HG02970 (cell line): ENCODE measurements around the gene TLCD3B.
"Not testable (repeated sequence)": the region's sequence is repeated elsewhere in the genome, so short reads cannot be mapped to it uniquely, and the experiment has no call there.

Experiments used
- ATAC-seq: cut with Tn5 transposase; IDR thresholded peaks from one replicate; pipeline ENCODE4 v1.9.1; 2021; ENCODE audit warnings: mild to moderate bottlenecking, moderate library complexity, moderate number of reproducible peaks; ENCODE audit not compliant: unreplicated experiment, low FRiP score

TLCD3B gene

GRCh38 chr16:30027588-30028437 lies 3.3 kb downstream of the TLCD3B start:
- no peak for ATAC-seq

DNA sequence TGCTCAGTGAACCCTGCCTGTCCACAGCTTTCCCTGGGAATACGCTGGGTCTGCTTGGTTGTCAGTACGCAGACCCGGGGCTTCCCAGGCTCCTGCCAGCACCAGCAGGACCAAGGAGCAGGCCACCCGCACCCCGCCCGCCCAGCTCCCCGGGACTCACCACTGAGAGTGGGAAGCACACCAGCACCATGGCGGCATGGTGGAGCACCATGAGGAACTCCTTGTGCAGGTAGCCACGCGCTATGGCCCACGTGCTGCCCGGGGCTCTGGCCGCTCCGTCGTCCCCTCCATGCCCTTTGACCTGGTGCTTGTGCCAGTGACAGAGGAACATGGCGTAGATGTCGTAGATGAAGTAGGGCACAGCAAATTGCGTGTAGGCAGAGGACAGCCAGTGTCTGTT lies 4.6 kb downstream of the TLCD3B start:
- no peak for ATAC-seq

GRCh38 chr16:30025574-30025973 lies 5.5 kb downstream of the TLCD3B start:
- ATAC-seq, result no peak

GRCh38 chr16:30025156-30025555 lies 5.9 kb downstream of the TLCD3B start:
- no peak for ATAC-seq

GRCh38 chr16:30024451-30024850 lies 6.6 kb downstream of the TLCD3B start:
- no peak for ATAC-seq

DNA sequence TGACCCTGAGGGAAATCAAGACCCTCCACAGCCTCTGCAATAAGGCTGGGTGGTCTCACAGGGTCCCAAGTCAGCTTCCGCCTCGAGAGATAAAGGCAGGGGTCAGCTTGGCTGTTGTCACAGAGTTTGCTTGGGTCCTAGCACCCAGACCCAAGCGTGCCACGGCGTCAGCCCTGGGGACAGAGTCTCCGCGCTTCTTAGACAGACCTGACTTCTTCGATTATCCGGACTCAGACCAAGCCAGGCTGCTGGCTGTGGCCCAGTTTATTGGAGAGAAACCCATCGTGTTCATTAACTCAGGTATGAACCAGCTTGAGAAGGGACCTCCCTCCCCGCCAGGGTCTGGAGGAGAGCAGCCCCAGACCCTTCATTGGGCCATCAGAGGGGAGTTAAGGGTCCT lies 7.5 kb downstream of the TLCD3B start:
- ATAC-seq, result no peak

GRCh38 chr16:30022887-30023286 lies 8.2 kb downstream of the TLCD3B start, which contains the start of gene C16orf92:
TSS of gene C16orf92 (plus strand) at chr16:30023198. CDS start at chr16:30023341, 143 bp downstream.
- no peak for ATAC-seq

DNA sequence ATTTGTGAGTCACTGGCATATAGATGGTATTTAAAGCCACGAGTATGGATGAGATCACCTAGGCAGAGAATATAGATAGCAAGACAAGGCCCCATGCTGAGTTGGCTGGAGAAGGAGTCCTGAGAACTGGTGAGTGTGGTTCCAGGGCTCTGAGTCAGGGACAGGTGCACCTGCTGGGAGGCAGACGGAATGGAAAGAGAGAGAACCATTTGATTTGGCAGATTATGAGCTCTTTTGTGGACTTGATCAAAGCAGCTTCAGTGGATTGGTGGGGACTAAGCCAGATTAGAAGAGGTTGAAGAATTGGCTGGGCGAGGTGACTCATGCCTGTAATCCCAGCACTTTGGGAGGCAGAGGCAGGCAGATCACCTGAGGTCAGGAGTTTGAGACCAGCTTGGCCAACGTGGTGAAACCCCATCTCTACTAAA lies 12.3 kb downstream of the TLCD3B start:
- no peak for ATAC-seq

- ATAC-seq, result not testable (repeated sequence)
These were observed 13.1 kb downstream of the TLCD3B start for GRCh38 chr16:30017937-30018336.

DNA sequence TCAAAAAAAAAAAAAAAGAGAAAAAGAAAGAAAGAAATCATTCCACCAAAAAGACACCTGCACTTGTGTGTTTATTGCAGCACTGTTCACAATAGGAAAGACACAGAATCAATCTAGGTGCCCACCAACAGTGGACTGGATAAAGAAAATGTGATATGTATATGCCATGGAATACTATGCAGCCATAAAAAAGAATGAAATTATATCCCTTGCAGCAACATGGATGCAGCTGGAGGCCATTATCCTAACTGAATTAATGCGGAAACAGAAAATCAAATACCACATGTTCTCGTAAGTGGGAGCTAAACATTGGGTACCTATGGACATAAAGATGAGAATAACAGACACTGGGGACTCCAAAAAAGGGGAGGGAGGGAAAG lies 13.8 kb downstream of the TLCD3B start:
- no peak for ATAC-seq

DNA sequence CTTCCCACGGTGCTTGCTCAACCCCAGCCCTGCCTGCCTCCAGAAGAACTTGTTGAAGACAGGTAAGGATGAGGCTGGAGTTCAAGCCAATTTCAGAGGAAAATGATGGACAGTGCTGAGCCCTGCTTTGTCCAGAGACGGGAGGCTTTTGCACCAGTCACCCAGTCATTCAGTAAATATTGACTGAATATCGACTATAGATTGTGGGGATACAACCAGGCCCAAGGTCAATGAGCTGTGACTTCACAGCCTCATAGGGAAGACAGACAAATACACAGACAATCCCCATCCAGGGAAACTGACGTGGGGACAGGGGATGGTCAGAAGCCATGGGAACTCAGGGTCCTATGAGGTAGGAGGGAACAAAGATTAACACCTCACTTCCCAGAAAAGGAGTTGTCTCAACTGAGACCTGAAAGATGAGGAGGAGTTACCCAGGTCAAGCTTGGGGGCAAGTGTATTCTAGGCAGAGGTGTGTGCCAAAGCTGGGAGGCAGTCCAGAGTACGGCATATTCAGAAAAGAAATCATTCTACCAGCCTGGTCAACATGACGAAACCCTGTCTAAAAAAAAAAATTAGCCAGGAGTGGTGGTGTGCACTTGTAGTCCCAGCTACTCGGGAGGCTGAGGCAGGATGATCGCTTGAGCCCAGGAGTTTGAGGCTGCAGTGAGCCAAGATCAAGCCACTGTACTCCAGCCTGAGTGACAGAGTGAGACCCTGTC lies 14.4 kb downstream of the TLCD3B start:
- ATAC-seq, result no peak

GRCh38 chr16:30015450-30015849 lies 15.6 kb downstream of the TLCD3B start:
- not testable (repeated sequence) for ATAC-seq

DNA sequence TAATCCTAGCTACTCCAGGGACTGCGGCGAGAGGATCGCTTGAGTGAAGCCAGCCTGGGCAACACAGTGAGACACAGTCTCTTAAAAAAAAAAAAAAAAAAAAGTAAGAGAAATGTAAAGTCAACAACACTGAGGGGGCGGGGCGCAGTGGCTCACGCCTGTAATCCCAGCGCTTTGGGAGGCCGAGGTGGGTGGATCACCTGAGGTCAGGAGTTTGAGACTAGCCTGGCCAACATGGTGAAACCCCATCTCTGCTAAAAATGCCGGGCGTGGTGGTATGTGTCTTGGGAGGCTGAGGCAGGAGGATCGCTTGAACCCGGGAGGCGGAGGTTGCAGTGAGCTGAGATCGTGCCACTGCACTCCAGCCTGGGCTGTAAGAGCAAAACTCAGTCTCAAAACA lies 18.5 kb downstream of the TLCD3B start:
- not testable (repeated sequence) for ATAC-seq

DNA sequence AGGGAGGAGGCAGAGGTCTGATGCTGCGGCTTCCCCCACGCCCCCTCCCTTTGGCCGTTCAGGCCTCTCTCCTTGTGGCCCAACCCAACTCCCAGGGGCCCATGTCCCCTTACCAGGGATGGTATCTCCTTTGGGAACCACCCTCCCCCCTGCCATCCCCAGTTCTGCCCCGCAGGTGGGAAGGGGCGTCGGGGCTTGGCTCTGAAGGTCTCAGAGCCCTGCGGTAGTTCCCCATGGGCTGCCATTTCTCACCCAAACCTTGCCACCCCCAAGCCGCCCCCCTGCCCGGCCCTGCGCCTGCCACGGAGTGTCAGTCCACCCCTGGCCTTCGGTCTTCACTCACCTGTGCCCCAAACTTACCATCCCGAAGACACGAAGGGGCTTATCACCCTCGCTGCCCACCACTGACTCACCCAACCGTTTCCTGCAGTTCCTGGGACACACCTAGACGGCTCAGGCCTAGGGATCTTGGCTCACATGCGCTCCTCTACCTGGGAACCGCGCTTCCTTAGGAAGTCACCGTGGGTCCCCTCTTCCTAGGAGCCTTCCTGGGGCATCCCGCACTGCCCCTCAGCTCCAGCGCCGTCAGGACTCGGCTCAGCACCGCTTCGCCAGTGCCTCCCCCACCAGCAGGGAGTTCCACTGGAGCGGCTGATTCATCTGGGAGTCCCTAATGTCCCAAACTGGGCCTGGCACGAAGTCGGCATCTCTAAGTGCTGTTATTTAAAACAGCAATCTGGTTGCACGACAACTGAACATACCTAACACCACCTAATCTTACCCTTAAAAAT lies 19.2 kb downstream of the TLCD3B start:
- ATAC-seq, result no peak

DNA sequence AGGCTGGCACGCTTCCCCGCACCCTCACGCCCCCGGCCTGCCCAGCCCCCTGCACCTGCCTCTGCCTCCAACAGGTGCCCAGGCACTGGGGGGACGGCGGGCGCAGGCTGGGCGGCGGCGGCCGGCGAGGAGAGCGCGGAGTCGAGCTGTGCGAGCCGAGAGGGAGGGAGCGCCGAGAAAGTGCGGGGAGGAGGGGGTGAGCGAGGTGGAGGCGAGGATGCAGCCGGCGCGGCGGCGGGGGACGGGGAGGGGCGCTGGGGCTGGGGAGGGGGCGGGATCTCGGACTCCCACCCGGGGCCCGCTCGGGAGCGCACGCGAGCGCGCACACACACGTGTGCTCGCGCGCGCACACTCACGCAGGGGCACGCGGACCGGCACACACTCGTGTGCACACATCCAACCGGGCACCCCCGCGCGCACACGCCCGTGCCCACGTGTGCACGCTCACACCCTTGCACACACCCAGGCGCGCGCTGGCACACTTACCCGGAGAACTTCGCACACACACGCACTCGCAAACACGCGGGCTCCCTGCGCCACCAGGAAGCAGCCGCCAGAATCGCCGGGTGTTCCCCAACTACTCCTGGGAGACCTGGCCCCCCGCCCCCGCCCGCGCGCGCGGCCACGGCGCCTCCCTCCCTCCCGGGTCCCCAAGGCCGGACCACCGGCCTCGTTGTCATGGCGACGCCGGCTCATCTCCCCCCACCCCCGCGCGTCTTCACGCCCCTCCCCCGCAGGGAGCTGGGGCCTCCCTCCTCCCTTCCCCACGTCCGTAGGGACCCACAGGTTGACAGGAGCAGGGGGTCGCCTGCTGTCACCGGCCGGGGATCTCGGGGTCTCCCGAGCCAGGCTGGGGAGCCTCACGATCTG lies 20.0 kb downstream of the TLCD3B start, which contains the start of gene DOC2A:
Gene DOC2A (minus strand): TSS at position 184 of the 870 bp plus-strand sequence. CDS start 805 bp downstream, outside the sequence.
- ATAC-seq, result no peak

- ATAC-seq, result no peak
These were observed 20.9 kb downstream of the TLCD3B start for GRCh38 chr16:30009990-30010843.

DNA sequence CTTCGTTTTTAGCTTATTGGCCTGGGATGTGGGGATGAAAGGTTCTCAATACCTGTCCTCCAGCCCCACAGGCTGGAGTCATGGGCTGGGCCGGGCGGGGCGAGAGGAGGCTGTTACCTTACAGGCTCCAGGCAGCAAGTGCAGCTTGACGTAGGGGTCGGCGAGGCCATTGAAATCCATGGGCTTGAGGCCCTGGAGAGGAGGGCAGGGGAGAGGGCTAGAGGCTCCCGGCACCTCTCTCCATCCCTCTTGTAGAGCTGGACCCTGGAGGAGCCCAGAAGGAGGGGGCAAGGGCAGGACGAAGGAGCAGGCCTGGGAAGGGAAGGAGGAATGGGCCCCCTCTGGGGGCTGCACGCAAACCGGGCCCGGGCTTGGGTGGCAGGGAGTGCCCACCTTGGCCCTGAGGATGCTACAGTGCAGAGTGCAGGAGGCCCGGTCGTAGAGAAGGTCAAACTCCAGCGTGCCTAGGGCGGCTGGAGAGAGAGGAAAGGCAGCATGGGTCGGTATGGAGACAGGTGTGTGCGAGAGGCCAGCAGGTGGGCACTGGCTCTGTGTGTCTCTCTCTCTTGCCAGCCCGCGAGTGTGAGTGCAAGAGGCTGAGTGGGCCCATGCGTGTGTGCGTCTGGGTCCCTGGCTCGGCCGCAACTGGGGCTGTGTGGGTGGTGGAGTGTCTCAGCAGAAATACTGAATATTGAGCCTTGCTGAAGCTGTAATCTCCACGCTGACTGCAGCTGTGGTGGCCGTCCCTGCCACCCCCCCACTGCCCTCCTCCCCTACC lies 21.8 kb downstream of the TLCD3B start:
- no peak for ATAC-seq

GRCh38 chr16:30007378-30007895 lies 23.6 kb downstream of the TLCD3B start:
- no peak for ATAC-seq
